Left hindlimb (tissue), 1 donor: Measurements from ENCODE around the gene GET4.

Experiments
- DNase-seq: peaks from one replicate; pipeline ENCODE4 v3.0.0-alpha.2; 2018

Gene GET4

GRCh38 chr7:876077-876971 lies at the start of gene GET4:
Gene GET4, plus strand, starts transcription at chr7:876554. Its CDS starts 92 bp downstream, at chr7:876646.
- peak; percentile 95 for DNase-seq

GRCh38 chr7:828793-829561 lies 47.4 kb upstream of the GET4 start:
- DNase-seq = no peak

GRCh38 chr7:830069-830468 lies 46.3 kb upstream of the GET4 start:
- DNase-seq = no peak

GRCh38 chr7:831596-832166 lies 44.7 kb upstream of the GET4 start:
- no peak for DNase-seq

- DNase-seq = no peak
Observed at GRCh38 chr7:832167-832967, 44.0 kb upstream of the GET4 start, which contains the start of gene SUN1. Gene SUN1, plus strand, starts transcription at chr7:832476. Its CDS starts 49 bp downstream, at chr7:832525.

- DNase-seq = no peak
Observed at GRCh38 chr7:832968-833424, 43.4 kb upstream of the GET4 start.

GRCh38 chr7:833601-834258 lies 42.6 kb upstream of the GET4 start:
- no peak for DNase-seq

- no peak for DNase-seq
Observed at GRCh38 chr7:834277-834676, 42.1 kb upstream of the GET4 start.

- no peak for DNase-seq
Observed at GRCh38 chr7:835021-835420, 41.3 kb upstream of the GET4 start.

- no peak for DNase-seq
Observed at GRCh38 chr7:835485-836401, 40.6 kb upstream of the GET4 start.

GRCh38 chr7:836429-836828 lies 39.9 kb upstream of the GET4 start:
- no peak for DNase-seq

- DNase-seq = no peak
Observed at GRCh38 chr7:837001-837400, 39.4 kb upstream of the GET4 start.

GRCh38 chr7:840001-840600 lies 36.3 kb upstream of the GET4 start:
- no peak for DNase-seq

GRCh38 chr7:841943-842342 lies 34.4 kb upstream of the GET4 start:
- no peak for DNase-seq

GRCh38 chr7:842431-843031 lies 33.8 kb upstream of the GET4 start:
- no peak for DNase-seq

GRCh38 chr7:843230-843629 lies 33.1 kb upstream of the GET4 start:
- no peak for DNase-seq

- DNase-seq = no peak
Observed at GRCh38 chr7:844043-844442, 32.3 kb upstream of the GET4 start.

GRCh38 chr7:844514-844913 lies 31.8 kb upstream of the GET4 start:
- DNase-seq = no peak

- DNase-seq = no peak
Observed at GRCh38 chr7:845091-845490, 31.3 kb upstream of the GET4 start.

GRCh38 chr7:845731-846130 lies 30.6 kb upstream of the GET4 start:
- DNase-seq = no peak
